HEK293 (cell line): ENCODE measurements around the gene APRT.

Experiments
- CTCF ChIA-PET: fragments of 350-600 bp; formaldehyde crosslinking; extraction: SDS; loops from one replicate; lab custom pipeline; 2021; ENCODE audit warnings: antibody characterized with exemption; lab: Yijun Ruan, JAX
- POLR2A ChIA-PET: fragments of 300-600 bp; formaldehyde crosslinking; extraction: SDS; loops from one replicate; lab custom pipeline; 2020; ENCODE audit warnings: antibody characterized with exemption, inconsistent platforms; lab: Yijun Ruan, JAX
- H3K27ac ChIP-seq: fragments of 200-500 bp; sonication (Bioruptor generic); 2 replicates; pipeline ENCODE4 v1.5.1; 2014; ENCODE audit warnings: low read depth, low read length, control low read depth, inconsistent platforms; ENCODE audit errors: extremely low read depth
- H3K36me3 ChIP-seq, 2 experiments: fragments of 200-500 bp in 1 of 2; sonication (Bioruptor generic) in 1 of 2; 1 replicate in 1 of 2; 2 replicates in 1 of 2; pipeline ENCODE4 v1.5.1; 2014 to 2017; ENCODE audit warnings: inconsistent platforms in 2 of 2, low read length in 2 of 2; ENCODE audit not compliant: control insufficient read depth in 2 of 2, insufficient read depth in 1 of 2
- H3K4me1 ChIP-seq: fragments of 200-500 bp; sonication (Bioruptor generic); 2 replicates; pipeline ENCODE4 v1.5.1; 2014; ENCODE audit warnings: mild to moderate bottlenecking, low read length, inconsistent platforms; ENCODE audit not compliant: control insufficient read depth, insufficient read depth
- H3K4me3 ChIP-seq: 2 replicates; pipeline ENCODE4 v1.5.1; 2011; ENCODE audit warnings: low read depth, mild to moderate bottlenecking, control low read depth, low read length, moderate library complexity
- H3K9me3 ChIP-seq: fragments of 200-500 bp; sonication (Bioruptor generic); 2 replicates; pipeline ENCODE4 v1.5.1; 2014; ENCODE audit warnings: low read depth, low read length, inconsistent platforms; ENCODE audit not compliant: control insufficient read depth, insufficient read depth
- CTCF ChIP-seq: fragments of 450-650 bp; formaldehyde crosslinking; IDR thresholded peaks from 2 replicates; pipeline ENCODE4 v1.5.1; 2016; ENCODE audit warnings: missing biosample characterization, missing genetic modification characterization
- EGR2 ChIP-seq: fragments of 450-650 bp; formaldehyde crosslinking; IDR thresholded peaks from 2 replicates; pipeline ENCODE4 v1.5.1; 2016; ENCODE audit warnings: low read depth, missing biosample characterization, missing genetic modification characterization
- GLIS1 ChIP-seq: fragments of 450-650 bp; formaldehyde crosslinking; IDR thresholded peaks from 2 replicates; pipeline ENCODE4 v1.5.1; 2016; ENCODE audit warnings: missing biosample characterization, missing genetic modification characterization
- GLIS2 ChIP-seq: fragments of 450-650 bp; formaldehyde crosslinking; IDR thresholded peaks from 2 replicates; pipeline ENCODE4 v1.5.1; 2016; ENCODE audit warnings: missing biosample characterization, missing genetic modification characterization
- OVOL3 ChIP-seq: fragments of 450-650 bp; formaldehyde crosslinking; IDR thresholded peaks from 2 replicates; pipeline ENCODE4 v1.5.1; 2016; ENCODE audit warnings: missing biosample characterization, missing genetic modification characterization
- PRDM6 ChIP-seq: fragments of 450-650 bp; formaldehyde crosslinking; IDR thresholded peaks from 2 replicates; pipeline ENCODE4 v1.5.1; 2017; ENCODE audit warnings: missing biosample characterization, missing genetic modification characterization
- REST ChIP-seq: fragments of 450-650 bp; formaldehyde crosslinking; IDR thresholded peaks from 2 replicates; pipeline ENCODE4 v1.5.1; 2016; ENCODE audit warnings: missing biosample characterization, missing genetic modification characterization
- ZBTB21 ChIP-seq: fragments of 450-650 bp; formaldehyde crosslinking; IDR thresholded peaks from 2 replicates; pipeline ENCODE4 v1.5.1; 2017; ENCODE audit warnings: missing biosample characterization, missing genetic modification characterization
- ZBTB48 ChIP-seq: fragments of 450-650 bp; formaldehyde crosslinking; IDR thresholded peaks from 2 replicates; pipeline ENCODE4 v1.5.1; 2016; ENCODE audit warnings: missing biosample characterization, missing genetic modification characterization
- ZFHX2 ChIP-seq: fragments of 450-650 bp; formaldehyde crosslinking; conservative IDR thresholded peaks from 2 replicates; pipeline ENCODE4 v1.5.1; 2016; ENCODE audit warnings: missing biosample characterization, missing genetic modification characterization
- ZNF473 ChIP-seq: fragments of 450-650 bp; formaldehyde crosslinking; IDR thresholded peaks from 2 replicates; pipeline ENCODE4 v1.5.1; 2017; ENCODE audit warnings: missing biosample characterization, missing genetic modification characterization
- ZNF600 ChIP-seq: fragments of 450-650 bp; formaldehyde crosslinking; IDR thresholded peaks from 2 replicates; pipeline ENCODE4 v1.5.1; 2016; ENCODE audit warnings: missing biosample characterization, missing genetic modification characterization
- ZNF623 ChIP-seq: fragments of 450-650 bp; formaldehyde crosslinking; IDR thresholded peaks from 2 replicates; pipeline ENCODE4 v1.5.1; 2016; ENCODE audit warnings: missing biosample characterization, missing genetic modification characterization
- ZXDB ChIP-seq: fragments of 450-650 bp; formaldehyde crosslinking; IDR thresholded peaks from 2 replicates; pipeline ENCODE4 v1.5.1; 2016; ENCODE audit warnings: missing biosample characterization, missing genetic modification characterization

The APRT gene

GRCh38 chr16:88805887-88806393, 5.8 kb downstream of the APRT start:
- no peak overlapping the region for H3K4me3 ChIP-seq
- ChIA-PET POLR2A (interaction anchor here (0.6 to 1.5 kb wide), 3 partner anchors 35 to 1102 kb away, joined by 3 to 5 read pairs (median 3); no protein-coding TSS in a partner anchor), CTCF (interaction anchor here (0.6 to 1.1 kb wide), 5 partner anchors 24 to 68 kb away, joined by 3 to 4 read pairs (median 3); no protein-coding TSS in a partner anchor)
- H3K27ac ChIP-seq, result peak overlapping the region; percentile 91
- peaks cover 3% of the 10 kb centered on the region; the same call in 1 of the 2 replicates for H3K4me1 ChIP-seq
- TF ChIP-seq CTCF (tag by site-specific recombination) (no peak), ZNF623 (tag by site-specific recombination) (no peak), ZBTB48 (tag by site-specific recombination) (no peak), ZBTB21 (tag by site-specific recombination) (no peak), GLIS1 (tag by site-specific recombination) (peak; percentile 43; the same call in 1 of the 2 replicates), GLIS2 (tag by site-specific recombination) (0 out of 2 replicates have a peak, but pooled peaks have one; percentile 19)
- no peaks in the 10 kb centered on the region for H3K9me3 ChIP-seq
- peaks cover 0 to 72% of the 10 kb centered on the region in 2 experiments; a peak in 1 of 3 replicates for H3K36me3 ChIP-seq

GRCh38 chr16:88805340-88805715, 6.4 kb downstream of the APRT start:
- Histone ChIP-seq H3K27ac (peak overlapping the region; percentile 91), H3K36me3 (peaks cover 0 to 66% of the 10 kb centered on the region in 2 experiments; a peak in 1 of 3 replicates), H3K4me3 (peak overlapping the region; percentile 77), H3K4me1 (peaks cover 3% of the 10 kb centered on the region; the same call in 1 of the 2 replicates), H3K9me3 (no peaks in the 10 kb centered on the region)
- no peak for TF ChIP-seq OVOL3 (tag by site-specific recombination)
- TF ChIP-seq ZNF600 (tag by site-specific recombination), result peak; percentile 63
- TF ChIP-seq ZFHX2 (tag by site-specific recombination), result peak; percentile 68
- TF ChIP-seq PRDM6 (tag by site-specific recombination), result no peak
- TF ChIP-seq EGR2, result peak; percentile 66
- TF ChIP-seq ZNF473 (tag by site-specific recombination), result no peak
- TF ChIP-seq REST (tag by site-specific recombination), result no peak
- TF ChIP-seq ZXDB (tag by site-specific recombination), result no peak
- ChIA-PET POLR2A (interaction anchor here (1.4 kb wide), 1 partner anchor 20 kb away, joined by 4 read pairs; the partner anchor contains the start of gene PIEZO1), CTCF (interaction anchor here (0.6 to 0.8 kb wide), 3 partner anchors 36 to 68 kb away, joined by 3 read pairs; no protein-coding TSS in a partner anchor)
